Sigmoid colon (tissue), 7 donors: ENCODE results near the gene GRB10. TPM values are rescaled to one million over a fixed set of nuclear protein-coding genes. Genes with fewer than 3 reads are reported as not detected.

Source experiments
- DNase-seq: peaks from one replicate; pipeline ENCODE4 v3.0.0-alpha.2; 2019
- H3K27ac ChIP-seq, 4 donors: fragments of 200-600 bp; sonication (generic); one replicate each; pipeline ENCODE4 v1.5.1; 2016 to 2019; ENCODE audit warnings: mild to moderate bottlenecking in 1 of 4
- H3K27me3 ChIP-seq, 3 donors: fragments of 200-600 bp; sonication (generic); one replicate each; pipeline ENCODE4 v1.5.1; 2019; ENCODE audit warnings: mild to moderate bottlenecking in 1 of 3
- H3K36me3 ChIP-seq, 4 donors: fragments of 200-600 bp; sonication (generic); one replicate each; pipeline ENCODE4 v1.5.1; 2016 to 2019
- H3K4me1 ChIP-seq, 4 donors: fragments of 200-600 bp; sonication (generic); one replicate each; pipeline ENCODE4 v1.5.1; 2017 to 2019
- H3K4me3 ChIP-seq, 4 donors: fragments of 200-600 bp; sonication (generic); one replicate each; pipeline ENCODE4 v1.5.1; 2017 to 2019; ENCODE audit warnings: mild to moderate bottlenecking in 2 of 4, moderate library complexity in 1 of 4
- H3K9me3 ChIP-seq, 4 donors: fragments of 200-600 bp in 3 of 4; sonication (generic) in 3 of 4; one replicate each; pipeline versions ENCODE4 v1.5.1 to v1.6.1; 2013 to 2019
- EP300 ChIP-seq, 4 donors: sonication (generic); formaldehyde crosslinking; IDR thresholded peaks; one replicate each; pipeline ENCODE4 v1.6.1; 2017; ENCODE audit warnings: antibody characterized with exemption in 4 of 4
- POLR2A ChIP-seq, 2 donors: fragments of 450-650 bp; IDR thresholded peaks; one replicate each; pipeline ENCODE4 v1.6.1; 2016; ENCODE audit warnings: antibody characterized with exemption in 2 of 2, mild to moderate bottlenecking in 2 of 2, moderate library complexity in 2 of 2
- POLR2AphosphoS5 ChIP-seq, 4 donors: sonication (generic); formaldehyde crosslinking; IDR thresholded peaks; one replicate each; pipeline ENCODE4 v1.6.1; 2017; ENCODE audit warnings: antibody characterized with exemption in 4 of 4
- WGBS, 2 donors: extraction: QIAGEN DNeasy Blood & Tissue Kit; methylation state at CpG; one replicate each; pipeline ENCODE4 v1.1.7; 2013; 5-methylcytosine and 5-hydroxymethylcytosine counted together
- intact Hi-C: fragments of 100-400 bp; cut with DNase I; formaldehyde crosslinking; loops from one replicate; pipeline ENCODE4 v1.15.1; 2023
- polyA plus RNA-seq, 3 donors: library from polyadenylated mRNA; stranded (reverse); fragments of 200-250 nt; gene quantifications; one replicate each; pipeline ENCODE4 v1.2.3, GENCODE V29; 2013
- total RNA-seq, 4 donors: library from RNA; depleted of rRNA; stranded (reverse); fragments of >200 nt; gene quantifications; one replicate each; pipeline ENCODE4 v1.1.0, GENCODE V29; 2016
- TF ChIP-seq, protein P1 (sequence below), 4 experiments: fragments of 450-650 bp in 3 of 4; fragments of 200-600 bp in 1 of 4; IDR thresholded peaks; one replicate each; pipeline ENCODE4 v1.5.1; 2016 to 2019; ENCODE audit warnings: antibody characterized with exemption in 4 of 4, mild to moderate bottlenecking in 3 of 4, moderate library complexity in 2 of 4
- donor health status: healthy with polysubstance abuse.
- donor health status: Bipolar disorder and iron deficiency.
- donor health status: healthy.

The GRB10 gene
- total and polyA plus RNA-seq, 7 donors: 2.1 to 83.6 (median 49.2) TPM

DNA sequence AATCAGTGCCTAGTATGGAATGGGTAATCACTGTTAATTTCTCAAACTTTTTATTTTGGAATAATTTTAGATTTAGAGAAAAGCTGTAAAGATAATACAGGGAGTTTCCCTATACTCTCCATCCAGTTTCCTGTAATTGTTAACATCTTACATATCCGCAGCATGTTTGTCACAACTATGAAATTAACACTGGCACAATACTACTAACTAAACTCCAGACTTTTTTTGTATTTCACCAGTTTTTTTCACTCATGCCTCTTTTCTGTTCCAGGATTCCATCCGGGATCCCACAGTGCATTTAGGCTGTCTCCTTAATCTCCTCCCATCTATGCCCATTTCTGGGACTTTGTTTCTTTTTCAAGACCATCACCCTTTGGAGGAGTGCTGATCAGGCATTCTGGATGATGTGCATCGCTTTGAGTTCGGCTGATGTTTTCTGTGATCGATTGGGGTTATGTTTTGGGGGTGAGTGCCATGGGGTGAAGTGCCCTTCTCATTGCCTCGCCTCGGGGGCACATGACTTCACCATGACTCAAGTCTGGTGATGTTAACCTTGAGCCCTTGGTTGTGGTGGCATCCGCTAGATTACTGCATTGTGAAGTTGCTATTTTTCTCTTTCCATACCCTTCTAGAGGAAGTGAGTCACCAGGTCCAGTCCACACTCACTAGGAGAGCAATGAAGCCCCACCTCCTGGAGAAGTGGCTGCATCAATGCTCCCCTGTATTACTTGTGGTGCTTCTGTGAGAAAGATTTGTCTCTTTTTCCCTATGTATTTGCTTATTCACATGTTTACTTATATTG lies 43.9 kb upstream of the GRB10 start:
- Histone ChIP-seq H3K36me3 (no peaks in the 10 kb centered on the region), H3K27me3 (no peaks in the 10 kb centered on the region), H3K4me1 (no peaks in the 10 kb centered on the region), H3K4me3 (no peak overlapping the region), H3K9me3 (no peaks in the 10 kb centered on the region), H3K27ac (no peak overlapping the region)
- intact Hi-C loops: no loop called here
- no peak for DNase-seq
- WGBS, 2 donors: 85 to 89% methylated on average over 8 of the region's 8 CpGs
- TF ChIP-seq POLR2A (IDR thresholded peaks at IDR 0.05): no peak
- no peak for TF ChIP-seq POLR2AphosphoS5 (IDR thresholded peaks at IDR 0.05)
- no peak for TF ChIP-seq EP300 (IDR thresholded peaks at IDR 0.05)
- TF ChIP-seq, protein P1, sequence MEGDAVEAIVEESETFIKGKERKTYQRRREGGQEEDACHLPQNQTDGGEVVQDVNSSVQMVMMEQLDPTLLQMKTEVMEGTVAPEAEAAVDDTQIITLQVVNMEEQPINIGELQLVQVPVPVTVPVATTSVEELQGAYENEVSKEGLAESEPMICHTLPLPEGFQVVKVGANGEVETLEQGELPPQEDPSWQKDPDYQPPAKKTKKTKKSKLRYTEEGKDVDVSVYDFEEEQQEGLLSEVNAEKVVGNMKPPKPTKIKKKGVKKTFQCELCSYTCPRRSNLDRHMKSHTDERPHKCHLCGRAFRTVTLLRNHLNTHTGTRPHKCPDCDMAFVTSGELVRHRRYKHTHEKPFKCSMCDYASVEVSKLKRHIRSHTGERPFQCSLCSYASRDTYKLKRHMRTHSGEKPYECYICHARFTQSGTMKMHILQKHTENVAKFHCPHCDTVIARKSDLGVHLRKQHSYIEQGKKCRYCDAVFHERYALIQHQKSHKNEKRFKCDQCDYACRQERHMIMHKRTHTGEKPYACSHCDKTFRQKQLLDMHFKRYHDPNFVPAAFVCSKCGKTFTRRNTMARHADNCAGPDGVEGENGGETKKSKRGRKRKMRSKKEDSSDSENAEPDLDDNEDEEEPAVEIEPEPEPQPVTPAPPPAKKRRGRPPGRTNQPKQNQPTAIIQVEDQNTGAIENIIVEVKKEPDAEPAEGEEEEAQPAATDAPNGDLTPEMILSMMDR (IDR thresholded peaks at IDR 0.05): no peak

DNA sequence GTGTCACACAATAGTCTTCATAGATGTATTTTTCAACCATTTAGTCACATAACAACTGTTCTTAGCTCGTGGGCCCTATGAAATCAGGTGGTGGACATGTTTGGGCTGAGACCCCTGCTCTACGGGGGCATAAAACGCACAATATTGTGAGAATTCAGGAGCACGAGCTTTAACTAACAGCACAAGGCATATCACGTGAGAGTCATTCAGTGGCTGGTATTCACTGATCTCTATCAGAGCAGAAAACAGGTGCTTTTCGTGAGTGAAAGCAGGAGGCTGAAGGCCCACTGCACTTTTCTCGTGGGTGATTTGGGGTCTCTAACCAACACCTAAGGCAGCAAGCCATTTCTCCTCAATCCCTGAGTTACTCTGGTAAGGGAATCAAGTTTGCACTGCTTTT lies 42.8 kb upstream of the GRB10 start:
- H3K9me3 ChIP-seq: no peaks in the 10 kb centered on the region
- H3K36me3 ChIP-seq: no peaks in the 10 kb centered on the region
- H3K27me3 ChIP-seq: no peaks in the 10 kb centered on the region
- no peaks in the 10 kb centered on the region for H3K4me1 ChIP-seq
- H3K27ac ChIP-seq: no peak overlapping the region
- intact Hi-C loops: no loop called here
- no peak for DNase-seq
- WGBS, 2 donors: 86% methylated on average over 7 of the region's 7 CpGs
- H3K4me3 ChIP-seq: no peak overlapping the region
- TF ChIP-seq POLR2AphosphoS5 (IDR thresholded peaks at IDR 0.05): no peak
- TF ChIP-seq POLR2A (IDR thresholded peaks at IDR 0.05): no peak
- TF ChIP-seq, protein P1 (IDR thresholded peaks at IDR 0.05): no peak
- TF ChIP-seq EP300 (IDR thresholded peaks at IDR 0.05): no peak

DNA sequence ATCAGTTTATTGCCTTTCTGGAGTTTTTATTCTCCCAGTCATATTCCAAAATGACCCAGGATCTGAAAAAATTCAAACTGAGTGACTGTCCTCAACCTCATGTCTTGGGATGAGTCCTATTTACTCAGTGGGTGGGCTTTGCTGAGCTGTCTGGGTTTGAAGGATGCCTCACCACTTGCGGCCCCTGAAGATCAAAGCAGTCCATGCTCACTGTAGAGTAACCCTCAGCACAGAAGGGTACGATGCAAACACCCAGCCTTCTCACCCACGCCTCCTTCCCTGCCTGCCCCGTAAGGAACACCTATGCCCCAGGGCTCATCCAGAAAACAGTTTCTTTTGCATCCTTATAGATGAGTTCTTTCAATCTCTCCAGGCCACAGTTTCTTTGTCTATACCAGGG lies 42.2 kb upstream of the GRB10 start:
- WGBS, 2 donors: 67 to 82% methylated on average over 4 of the region's 4 CpGs
- TF ChIP-seq POLR2A (IDR thresholded peaks at IDR 0.05) (no peak), EP300 (IDR thresholded peaks at IDR 0.05) (no peak), POLR2AphosphoS5 (IDR thresholded peaks at IDR 0.05) (no peak)
- TF ChIP-seq, protein P1 (IDR thresholded peaks at IDR 0.05): no peak
- no peaks in the 10 kb centered on the region for H3K27me3 ChIP-seq

DNA sequence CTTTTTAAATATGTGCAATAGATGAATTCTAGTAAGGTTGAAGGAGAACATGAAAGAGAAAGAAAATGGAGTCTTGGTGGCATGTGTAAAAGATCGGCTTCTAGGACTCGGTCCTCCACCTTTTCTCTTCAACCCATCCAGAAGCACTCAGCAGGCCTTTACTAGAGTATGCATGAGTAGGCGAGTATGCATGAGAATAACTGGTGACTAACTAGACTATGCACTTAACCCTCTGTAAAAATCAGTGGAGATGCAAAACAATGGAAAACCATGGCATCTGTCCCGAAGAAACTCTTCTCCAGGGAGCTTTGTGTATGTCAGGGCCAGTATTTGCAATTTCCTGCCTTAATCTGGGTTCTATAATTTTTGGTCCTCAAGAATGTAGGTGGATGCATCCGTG lies 40.0 kb upstream of the GRB10 start:
- intact Hi-C loops: no loop called here
- H3K4me3 ChIP-seq: no peak overlapping the region
- WGBS, 2 donors: 91 to 93% methylated on average over 5 of the region's 5 CpGs

More for the DNA sequence above, 42.2 kb upstream of the GRB10 start:
- no peak overlapping the region for H3K27ac ChIP-seq
- intact Hi-C loops: no loop called here
- H3K4me3 ChIP-seq: no peak overlapping the region
- no peaks in the 10 kb centered on the region for H3K9me3 ChIP-seq
- no peaks in the 10 kb centered on the region for H3K36me3 ChIP-seq
- no peaks in the 10 kb centered on the region for H3K4me1 ChIP-seq
- DNase-seq: no peak

More for the DNA sequence above, 40.0 kb upstream of the GRB10 start:
- TF ChIP-seq POLR2A (IDR thresholded peaks at IDR 0.05) (no peak), POLR2AphosphoS5 (IDR thresholded peaks at IDR 0.05) (no peak), EP300 (IDR thresholded peaks at IDR 0.05) (no peak)
- TF ChIP-seq, protein P1 (IDR thresholded peaks at IDR 0.05): no peak
- Histone ChIP-seq H3K27ac (no peak overlapping the region), H3K27me3 (no peaks in the 10 kb centered on the region), H3K9me3 (no peaks in the 10 kb centered on the region), H3K4me1 (no peaks in the 10 kb centered on the region), H3K36me3 (no peaks in the 10 kb centered on the region)
- DNase-seq: no peak
